UCSD-AML1 (cell line): ENCODE results near the gene PMS1.
A peak's percentile ranks its signal among the peaks of the same experiment; 100 is the strongest.
"Not testable (repeated sequence)": the region's sequence is repeated elsewhere in the genome, so short reads cannot be mapped to it uniquely, and the experiment has no call there.

ENCODE experiments used
- DNase-seq: peaks from one replicate; lab custom pipeline; 2025; ENCODE audit not compliant: unreplicated experiment; lab: John Stamatoyannopoulos, UW

PMS1 gene

DNA sequence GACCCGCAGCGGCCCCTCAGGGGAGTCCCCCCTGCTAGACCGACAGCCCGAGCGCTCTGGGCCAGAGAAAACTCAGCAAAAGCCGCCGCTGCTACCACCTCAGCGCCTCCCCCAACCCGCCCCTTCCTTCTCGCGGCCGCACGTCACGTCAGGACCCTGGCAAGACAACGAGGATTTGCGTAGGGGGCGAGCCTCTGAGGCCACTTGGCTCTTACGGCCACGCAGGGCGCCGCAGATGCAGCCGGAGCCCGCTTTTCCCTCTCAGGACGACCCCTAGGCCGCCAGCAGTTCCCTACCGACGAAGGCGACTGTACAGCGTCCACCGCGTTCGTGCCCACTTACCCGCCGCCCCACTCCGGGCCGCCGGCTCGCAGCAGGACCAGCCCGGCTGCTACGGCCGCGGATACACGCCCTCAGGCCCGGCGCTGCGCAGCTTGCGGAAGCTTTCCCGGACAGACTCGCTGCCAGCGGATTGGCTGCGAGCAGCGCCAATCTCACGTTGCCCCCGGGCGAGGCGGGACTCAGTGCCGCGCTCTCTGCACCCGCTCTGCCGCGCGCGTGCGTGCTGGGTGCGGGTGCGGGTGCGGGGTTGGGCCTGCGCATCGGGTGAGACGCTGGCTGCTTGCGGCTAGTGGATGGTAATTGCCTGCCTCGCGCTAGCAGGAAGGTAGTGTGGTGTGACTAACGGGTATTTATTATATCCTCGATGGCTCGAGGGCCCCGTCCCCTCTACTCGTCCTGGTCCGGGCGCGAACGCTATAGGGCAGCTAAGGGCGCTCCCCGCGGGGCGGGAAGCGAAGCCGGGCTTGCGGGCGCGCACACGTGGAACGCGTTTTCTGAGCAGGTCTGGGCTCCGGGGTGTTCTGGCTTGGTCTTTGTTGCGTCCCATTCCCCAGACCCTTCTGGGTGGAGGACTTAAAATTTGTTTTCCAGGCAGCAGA lies at the start of gene PMS1, which contains the start of gene ORMDL1:
Gene PMS1 (plus strand): TSS at position 524 of the 941 bp plus-strand sequence. CDS start 7,360 bp downstream, outside the sequence.
Gene ORMDL1 (minus strand): TSS at position 413 of the 941 bp plus-strand sequence. CDS start 1,744 bp downstream, outside the sequence.
- DNase-seq = peak; percentile 96

DNA sequence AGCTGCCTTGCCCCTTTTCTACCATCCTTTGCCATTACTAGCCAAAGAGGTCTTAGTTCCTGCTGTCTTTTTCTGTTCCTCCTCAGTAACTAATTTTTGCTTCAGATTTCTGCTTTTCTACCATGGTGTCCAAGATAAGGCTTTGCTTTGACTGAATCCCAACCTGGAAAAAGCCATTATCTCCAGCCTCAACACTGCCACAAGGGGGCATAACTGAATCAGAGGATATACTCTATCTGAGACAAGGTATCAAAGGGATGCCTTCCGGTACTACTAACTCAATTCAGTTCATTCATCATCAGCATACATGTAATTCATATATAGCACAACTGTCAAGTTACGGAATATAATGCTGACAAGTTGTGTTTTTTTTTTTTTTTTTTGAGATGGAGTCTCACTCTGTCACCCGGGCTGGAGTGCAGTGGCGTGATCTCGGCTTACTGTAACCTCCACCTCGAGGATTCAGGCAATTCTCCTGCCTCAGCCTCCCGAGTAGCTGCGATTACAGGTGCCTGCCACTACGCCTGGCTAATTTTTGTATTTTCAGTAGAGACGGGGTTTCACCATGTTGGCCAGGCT lies 33.1 kb upstream of the PMS1 start:
- peak; percentile 5 for DNase-seq

DNA sequence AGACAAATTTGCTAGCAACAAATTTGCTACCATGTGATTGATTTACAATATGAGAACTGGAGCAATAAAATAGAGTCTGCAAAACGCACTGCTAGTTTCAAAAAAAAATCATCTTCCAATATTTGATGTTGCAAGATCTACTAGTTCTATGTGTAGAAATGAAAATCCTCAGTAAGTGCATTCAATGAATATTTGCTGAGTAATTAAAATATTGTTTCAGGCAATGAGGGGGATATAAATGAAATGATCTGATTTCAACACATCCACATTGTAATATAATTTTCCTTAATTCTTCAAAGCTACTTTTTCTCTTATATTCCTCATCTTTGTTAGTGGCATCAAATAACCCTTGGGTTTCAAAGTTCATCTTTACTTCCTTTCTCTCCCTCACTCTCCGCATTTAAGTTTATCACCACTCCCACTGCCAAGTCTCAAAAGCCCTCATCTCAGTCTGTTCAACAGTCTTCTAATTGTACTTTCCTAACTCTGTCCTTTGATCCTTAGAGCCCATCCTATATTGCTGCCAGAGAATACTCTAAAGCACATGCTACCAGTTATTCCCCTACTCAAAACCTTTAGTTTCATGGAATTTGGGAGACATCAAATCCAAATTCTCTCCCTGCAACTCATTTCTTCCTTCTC lies 27.8 kb upstream of the PMS1 start:
- no peak for DNase-seq

DNA sequence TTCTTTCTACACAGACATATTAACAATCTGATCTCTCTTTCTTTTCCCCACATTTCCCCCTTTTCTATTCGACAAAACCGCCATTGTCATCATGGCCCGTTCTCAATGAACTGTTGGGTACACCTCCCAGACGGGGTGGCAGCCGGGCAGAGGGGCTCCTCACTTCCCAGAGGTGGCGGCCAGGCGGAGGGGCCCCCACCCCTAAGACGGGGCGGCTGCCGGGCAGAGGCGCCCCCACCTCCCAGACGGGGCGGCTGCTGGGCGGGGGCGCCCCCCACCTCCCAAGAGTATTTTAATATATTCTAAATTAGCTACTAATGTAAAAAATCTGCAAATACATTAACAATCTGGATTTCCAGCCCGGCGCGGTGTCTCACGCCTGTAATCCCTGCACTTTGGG lies 24.1 kb upstream of the PMS1 start:
- DNase-seq = not testable (repeated sequence)

DNA sequence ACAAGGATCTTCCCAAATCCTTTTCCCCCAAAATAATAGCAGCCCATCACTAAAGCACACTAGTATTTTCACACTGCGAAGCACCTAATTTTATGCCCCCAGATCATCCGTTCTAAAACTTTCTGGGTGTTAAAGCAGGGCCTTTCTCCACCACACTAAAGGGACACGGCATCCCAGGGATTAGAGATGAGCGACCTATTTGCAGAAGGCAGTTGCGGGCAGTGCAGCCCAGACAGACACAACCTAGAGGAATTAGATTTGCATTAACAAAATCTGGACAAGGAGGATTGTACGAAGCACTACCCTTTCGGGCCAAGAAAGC lies 22.1 kb upstream of the PMS1 start:
- no peak for DNase-seq

DNA sequence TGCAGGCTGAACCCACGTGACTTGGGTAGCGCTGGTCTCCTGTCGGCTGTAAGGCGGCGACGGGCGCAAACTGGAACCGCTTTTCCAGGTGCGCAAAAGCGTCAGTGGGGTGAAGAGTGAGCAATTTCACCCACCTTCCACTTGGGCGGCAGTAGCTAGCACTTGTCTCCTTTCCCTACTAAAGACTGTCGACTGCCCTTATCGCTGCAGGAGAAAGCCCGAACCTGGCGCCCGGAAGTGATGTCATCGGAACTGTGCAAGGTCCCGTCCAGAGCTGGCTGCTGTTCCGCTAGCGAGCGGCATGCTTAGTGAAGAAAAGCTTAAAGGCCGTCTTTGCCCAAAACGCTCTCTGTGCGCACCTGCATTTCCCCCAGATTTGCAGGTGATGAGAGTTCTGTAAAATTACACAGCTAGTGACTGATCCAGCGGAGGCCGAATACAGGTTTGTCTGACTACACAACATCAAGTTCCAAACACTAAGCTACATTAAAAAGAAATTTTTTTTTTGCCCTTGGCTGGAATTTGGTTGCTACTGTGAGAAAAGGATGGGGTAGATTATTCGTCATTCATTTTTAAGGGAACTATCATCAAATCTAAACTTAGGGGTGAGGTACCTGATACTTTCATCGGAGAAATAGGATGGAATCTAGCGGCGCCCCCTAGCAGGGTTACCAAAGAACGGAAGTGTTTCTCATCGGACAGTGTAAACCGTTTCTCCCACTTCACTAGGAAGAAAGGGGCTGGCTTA lies 21.5 kb upstream of the PMS1 start, which contains the start of gene OSGEPL1:
Gene OSGEPL1 (minus strand): TSS at position 242 of the 748 bp plus-strand sequence. CDS start 1,152 bp downstream, outside the sequence.
- DNase-seq = peak; percentile 91

DNA sequence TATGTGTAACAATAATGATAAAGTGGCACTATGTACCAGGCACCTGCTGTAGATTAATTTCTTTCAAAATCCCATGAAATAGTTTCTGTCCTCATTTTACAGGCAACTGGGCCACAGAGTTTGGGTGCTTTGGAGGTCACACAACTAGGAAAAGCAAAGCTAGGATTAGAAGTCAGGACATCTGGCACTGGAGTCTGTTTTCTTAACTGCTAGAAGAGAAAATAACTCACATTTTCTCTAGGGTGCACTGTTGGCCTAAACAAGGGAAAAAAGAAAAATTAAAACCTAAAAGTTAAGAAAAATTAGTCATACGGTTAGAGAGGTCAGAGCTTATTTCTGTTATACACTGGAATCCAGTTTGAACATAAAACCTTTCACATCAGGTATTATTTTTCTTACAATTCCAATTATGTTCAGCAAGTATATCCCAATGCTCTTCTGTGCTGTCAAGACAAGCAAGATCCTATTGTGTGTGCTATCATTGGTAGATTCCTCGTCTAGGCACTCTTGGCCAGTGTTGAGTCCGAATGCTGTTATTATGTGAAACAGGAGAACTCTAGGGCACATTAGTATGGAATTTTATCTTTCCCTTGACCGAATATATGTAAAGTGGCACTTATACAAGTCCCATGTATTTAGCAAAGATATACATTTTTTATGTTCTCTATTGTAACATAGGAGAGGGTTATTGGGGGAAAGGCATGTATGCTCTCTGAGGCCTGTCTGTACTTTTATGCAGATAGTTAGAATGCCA lies 20.2 kb upstream of the PMS1 start:
- no peak for DNase-seq

DNA sequence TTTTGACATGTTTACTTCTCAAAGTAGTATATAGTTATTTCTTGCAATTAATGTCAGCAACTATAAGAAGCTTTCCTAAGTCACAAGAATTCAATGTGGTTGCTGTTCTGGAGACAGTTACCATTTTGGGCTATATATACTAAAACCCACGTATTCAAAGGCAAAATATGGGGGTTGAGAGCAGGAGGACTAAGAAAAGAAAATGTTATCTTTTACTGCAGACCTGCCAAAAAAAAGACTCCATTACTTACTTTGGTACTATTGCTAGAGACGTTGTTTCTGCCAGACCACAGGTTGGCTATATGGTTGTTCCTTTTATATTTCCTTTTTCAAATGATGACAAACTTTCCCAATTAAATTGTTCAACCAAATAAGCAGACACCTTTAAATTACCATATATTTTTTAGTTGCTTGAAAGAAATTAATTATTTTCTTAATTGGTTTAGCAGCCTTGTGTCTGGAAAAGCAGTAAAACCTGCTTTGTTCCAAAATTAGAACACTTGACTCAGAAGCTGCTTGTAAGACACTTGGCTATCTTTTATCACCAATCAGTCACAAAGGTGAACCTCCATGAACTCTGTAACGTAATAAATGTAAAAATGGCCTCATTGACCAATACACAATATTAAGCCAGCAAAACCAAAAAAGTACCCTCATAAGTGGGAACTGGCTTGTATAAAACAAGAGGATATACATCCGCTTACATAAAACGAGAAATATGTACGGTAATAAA lies 13.5 kb upstream of the PMS1 start:
- DNase-seq = no peak

DNA sequence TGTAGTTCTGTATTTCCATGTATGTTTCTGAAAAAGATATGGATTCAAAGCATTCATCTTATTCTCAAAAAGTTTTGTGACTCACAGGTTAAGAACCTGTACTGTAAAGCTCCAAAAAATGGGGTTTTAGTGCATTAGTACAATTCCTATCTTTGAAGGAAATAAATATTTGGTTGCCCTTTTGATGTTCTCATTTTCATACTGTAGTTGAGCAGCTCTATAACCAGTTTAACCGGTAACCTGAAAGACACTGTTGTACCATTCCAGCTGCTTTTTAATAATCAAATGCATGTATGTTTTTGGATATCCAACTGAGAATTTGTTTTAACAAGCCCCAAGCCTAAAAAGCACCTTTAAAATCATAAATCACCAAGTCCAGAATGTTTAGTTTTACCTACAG lies 12.0 kb upstream of the PMS1 start:
- DNase-seq = no peak

DNA sequence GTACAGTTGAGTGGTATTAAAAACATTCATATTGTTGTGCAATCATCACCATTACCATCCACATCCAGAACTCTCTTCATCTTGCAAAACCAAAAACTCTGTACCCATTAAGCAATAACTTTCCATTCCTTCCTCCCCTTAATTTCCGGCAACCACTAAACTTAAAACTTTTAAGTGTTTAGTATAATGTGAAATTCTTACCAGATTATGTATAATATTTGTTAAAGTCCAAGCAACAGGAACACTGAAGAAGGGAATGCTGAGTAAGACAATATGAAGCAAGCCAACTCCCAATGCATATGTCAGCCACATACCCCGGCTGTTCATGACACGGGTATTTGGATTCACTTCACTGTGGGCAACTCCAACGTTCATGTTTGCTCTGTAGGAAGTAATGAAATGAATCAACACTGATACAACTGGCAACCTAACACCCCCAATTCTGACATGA lies 2.0 kb upstream of the PMS1 start:
- no peak for DNase-seq

DNA sequence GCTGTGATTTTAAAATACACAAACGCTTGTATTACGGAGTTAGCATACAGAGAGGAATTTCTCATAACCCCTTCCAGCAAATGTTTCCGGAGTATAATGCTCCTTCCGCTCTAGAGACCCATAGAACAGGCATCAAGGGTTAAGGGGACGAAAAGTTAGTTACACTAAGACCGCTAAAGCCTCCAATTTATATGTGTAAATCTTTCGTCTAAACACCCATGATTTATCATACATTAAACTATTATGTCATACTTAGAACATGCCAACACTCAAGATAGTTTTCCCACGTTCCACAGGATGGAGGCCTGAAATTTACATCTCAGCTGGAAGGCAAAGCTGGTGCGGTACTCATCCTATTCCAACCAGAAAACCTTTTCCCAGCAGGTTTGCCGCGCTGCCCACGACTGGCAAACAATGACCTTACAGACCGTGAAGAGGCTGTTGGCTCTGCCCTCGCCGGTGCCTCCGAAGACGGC lies 761 bp upstream of the PMS1 start:
- no peak for DNase-seq

DNA sequence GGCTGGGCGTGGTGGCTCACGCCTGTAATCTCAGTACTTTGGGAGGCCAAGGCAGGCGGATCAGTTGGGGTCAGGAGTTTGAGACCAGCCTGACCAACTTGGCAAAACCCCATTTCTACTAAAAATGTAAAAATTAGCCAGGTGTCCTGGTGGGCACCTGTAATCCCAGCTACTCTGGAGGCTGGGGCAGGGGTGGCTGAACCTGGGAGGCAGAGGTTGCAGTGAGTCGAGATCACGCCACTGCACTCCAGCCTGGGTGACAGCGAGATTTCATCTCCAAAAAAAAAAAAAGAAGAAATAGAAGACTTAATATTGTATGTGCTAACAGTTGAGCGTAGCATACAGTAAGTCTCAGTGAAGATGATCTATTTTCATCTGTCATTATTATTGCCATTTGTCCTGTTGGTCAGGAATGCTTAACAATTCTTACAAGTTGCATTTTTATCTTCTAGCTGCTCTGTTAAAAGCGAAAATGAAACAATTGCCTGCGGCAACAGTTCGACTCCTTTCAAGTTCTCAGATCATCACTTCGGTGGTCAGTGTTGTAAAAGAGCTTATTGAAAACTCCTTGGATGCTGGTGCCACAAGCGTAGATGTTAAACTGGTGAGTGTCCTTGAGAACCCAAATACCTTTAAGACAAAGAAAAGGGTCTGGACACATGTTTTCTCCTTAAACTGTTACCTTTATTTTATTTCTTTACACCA lies 7.2 kb downstream of the PMS1 start:
- no peak for DNase-seq

DNA sequence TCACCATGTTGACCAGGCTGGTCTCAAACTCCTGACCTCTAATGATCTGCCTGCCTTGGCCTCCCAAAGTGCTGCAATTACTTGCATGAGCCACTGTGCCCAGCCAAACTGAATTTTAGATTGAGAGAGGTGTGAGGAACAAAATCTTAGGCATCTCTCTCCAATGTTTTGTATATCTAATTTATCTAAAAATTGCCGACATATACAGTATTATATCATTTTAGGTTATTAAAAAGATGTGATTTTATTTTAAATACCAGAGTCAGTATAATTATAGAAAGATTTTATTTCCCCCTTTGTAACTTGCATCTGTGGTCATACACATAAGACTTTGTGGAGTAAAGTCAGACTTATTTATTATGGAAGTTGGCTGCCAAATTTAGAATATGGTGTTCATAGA lies 10.1 kb downstream of the PMS1 start:
- no peak for DNase-seq

DNA sequence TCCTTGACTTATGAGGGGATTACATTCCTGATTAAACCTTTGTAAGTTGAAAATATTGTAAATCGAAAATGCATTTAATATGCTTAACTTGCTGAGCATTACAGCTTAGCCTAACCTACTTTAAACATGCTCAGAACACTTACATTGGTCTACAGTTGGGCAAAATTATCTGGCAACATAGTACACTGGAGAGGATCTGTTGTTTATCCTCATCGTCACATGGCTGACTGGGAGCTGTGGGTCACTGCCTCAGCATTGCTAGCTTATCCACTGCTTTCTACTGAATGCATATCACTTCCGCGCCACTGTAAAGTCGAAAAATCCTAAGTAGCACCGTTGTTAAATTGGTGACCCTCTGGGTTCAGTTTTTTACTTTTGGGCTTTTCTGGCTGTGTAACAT lies 13.7 kb downstream of the PMS1 start:
- DNase-seq = no peak

DNA sequence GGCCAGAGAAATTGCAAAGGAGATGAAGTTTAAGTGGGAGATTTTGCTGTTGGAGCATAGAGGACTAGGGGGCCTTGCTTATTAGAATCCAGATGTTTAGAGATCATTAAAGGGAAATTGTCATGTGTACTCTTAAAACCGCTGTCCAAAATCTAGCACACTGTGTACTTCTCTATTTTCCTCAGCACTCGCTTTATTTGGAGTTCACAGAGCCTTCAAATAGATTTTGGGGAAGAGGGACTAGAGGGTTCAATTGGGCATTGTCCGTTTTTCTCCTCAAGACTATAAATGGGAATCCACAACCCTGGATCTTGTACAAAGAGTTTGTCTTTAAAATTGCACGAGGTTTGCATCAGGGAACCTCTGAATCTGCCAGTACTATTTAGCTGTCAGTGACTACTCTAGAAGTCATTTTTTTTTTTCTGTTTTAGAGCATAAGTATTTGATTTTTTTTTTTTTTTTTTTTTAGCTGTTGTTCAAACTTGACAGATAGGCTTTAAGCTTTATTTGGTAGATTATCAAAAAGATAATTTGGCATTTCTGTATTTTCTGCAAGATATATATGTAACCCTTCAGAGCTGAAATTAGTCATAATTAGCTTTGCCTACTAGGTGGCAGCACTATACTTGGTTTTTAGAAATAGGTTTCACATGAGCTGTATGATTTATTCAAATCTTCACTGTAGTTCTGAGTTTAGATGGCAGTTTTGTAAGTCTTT lies 14.2 kb downstream of the PMS1 start:
- DNase-seq = no peak

DNA sequence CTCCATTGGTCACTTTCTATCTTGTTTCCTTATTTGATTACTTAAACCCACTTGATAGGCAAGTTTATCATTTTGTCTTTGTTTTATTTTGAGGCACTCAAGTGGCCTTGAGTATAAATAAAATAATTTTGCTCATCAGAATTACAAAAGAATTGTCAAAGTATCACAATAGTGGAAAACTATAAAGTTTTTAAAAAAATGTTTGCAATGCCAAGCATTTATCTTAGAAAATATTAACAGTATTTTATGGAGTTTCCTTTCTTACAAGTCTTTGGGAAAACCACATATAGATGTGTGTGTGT lies 14.7 kb downstream of the PMS1 start:
- no peak for DNase-seq

DNA sequence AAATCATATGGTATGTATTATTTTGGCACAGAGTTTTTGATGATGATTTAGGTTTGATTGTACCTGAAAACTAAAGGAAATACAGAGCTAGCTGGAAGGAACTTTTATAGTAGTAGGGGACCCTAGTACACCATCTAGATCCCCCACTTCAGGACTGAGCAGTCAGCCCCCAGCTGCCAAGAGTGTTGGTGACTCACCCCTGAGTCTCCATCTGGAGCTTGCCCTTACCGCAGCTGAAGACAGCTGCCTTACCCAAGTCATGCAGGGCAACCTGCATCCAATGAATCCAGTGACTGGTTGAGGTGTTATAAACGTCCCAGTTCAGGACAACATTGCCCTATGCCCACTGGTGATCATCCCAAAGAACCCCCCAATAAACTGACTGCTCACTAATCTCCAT lies 15.3 kb downstream of the PMS1 start:
- DNase-seq = no peak

DNA sequence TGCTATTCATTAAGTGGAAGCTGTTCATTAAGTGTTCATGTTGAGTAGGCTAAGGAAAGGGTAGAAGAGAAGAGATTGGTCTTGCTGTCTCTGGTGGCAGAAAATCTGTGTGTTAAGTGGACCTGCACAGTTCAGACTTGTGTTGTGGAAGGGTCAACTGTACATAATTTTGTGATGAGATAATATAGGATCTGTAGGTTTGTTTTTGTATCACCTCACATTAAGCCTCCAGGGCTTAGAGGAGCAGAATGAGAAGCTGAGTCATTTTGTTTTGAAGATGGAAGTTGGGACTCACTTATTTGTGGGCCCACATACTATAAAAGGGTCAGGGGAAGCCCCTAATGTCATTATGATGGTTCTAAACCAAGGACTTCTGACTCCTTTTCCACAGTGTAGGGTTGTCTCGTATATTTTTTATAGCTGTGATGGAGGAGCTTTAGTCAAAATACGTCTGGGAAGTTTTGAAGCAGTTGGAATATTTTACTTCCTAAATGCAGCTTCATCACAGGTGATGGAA lies 18.2 kb downstream of the PMS1 start:
- no peak for DNase-seq
